OCI-M2 (cell line): ENCODE results near the gene CEP112.
"Not testable (repeated sequence)": the region's sequence is repeated elsewhere in the genome, so short reads cannot be mapped to it uniquely, and the experiment has no call there.

Experiments used
- DNase-seq: peaks from one replicate; lab custom pipeline; 2025; ENCODE audit not compliant: unreplicated experiment; lab: John Stamatoyannopoulos, UW

The CEP112 gene

GRCh38 chr17:65841089-65841488 lies 350.8 kb downstream of the CEP112 start:
- no peak for DNase-seq

DNA sequence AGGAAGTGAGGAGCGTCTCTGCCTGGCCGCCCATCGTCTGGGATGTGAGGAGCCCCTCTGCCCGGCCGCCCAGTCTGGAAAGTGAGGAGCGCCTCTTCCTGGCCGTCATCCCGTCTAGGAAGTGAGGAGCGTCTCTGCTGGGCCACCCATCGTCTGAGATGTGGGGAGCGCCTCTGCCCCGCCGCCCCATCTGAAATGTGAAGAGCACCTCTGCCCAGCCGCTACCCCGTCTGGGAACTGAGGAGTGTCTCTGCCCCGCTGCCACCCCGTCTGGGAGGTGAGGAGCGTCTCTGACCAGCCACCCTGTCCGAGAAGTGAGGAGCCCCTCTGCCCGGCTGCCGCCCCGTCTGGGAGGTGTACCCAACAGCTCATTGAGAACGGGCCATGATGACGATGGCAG lies 354.7 kb downstream of the CEP112 start:
- not testable (repeated sequence) for DNase-seq

DNA sequence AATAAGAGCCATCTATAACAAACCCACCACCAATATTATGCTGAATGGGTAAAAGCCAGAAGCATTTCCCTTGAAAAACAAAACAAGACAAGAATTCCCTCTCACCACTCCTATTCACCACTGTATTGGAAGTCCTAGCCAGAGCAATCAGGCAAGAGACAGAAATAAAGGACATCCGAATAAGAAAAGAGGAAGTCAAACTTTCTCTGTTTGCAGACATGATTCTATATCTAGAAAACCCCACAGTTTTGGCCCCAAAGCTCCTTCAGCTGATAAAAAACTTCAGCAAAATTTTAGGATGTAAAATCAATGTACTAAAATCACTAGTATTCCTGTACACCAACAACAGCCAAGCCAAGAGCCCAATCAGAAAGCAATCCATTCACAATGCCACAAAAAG lies 358.7 kb downstream of the CEP112 start:
- no peak for DNase-seq

- no peak for DNase-seq
These were observed 361.6 kb downstream of the CEP112 start for GRCh38 chr17:65830356-65830755.

GRCh38 chr17:65826577-65826976 lies 365.4 kb downstream of the CEP112 start:
- not testable (repeated sequence) for DNase-seq

DNA sequence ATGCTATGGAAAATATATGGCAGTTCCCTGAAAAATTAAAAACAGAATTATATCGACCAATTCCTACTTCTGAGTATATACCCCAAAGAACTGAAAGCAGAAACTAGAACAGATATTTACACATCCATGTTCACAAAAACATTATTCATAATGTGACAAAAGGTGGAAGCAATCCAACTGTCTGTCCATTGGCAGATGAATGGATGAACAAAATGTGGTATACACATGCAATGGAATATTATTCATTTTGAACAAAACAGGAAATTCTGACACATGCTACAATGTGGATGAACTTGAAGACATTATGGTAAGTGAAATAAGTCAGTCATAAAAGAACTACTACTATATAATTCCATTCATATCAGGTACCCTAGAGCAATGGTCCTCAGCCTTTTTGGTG lies 367.0 kb downstream of the CEP112 start:
- no peak for DNase-seq

- DNase-seq, result no peak
These were observed 368.2 kb downstream of the CEP112 start for GRCh38 chr17:65823713-65824112.

- DNase-seq, result no peak
These were observed 371.1 kb downstream of the CEP112 start for GRCh38 chr17:65820811-65821210.

- no peak for DNase-seq
These were observed 371.6 kb downstream of the CEP112 start for GRCh38 chr17:65820306-65820705.

DNA sequence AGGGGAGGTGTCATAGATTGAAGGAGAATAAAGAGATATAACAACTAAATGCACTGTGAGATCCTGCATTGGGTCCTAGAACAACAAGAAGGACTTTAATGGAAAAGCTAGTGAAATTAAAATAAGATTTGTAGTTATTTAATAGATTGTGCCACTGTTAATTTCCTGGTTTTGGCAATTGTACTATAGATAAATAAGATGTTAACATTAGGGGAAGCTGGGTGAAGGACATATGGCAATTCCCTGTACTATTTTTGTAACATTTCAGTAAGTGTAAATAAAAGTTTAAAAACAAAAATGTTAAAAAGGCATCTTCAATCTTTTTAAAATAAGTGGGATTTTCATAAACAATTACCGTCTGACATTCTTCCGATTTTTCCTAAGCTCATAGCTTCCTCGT lies 372.1 kb downstream of the CEP112 start:
- no peak for DNase-seq

- DNase-seq, result no peak
These were observed 374.0 kb downstream of the CEP112 start for GRCh38 chr17:65817951-65818350.

DNA sequence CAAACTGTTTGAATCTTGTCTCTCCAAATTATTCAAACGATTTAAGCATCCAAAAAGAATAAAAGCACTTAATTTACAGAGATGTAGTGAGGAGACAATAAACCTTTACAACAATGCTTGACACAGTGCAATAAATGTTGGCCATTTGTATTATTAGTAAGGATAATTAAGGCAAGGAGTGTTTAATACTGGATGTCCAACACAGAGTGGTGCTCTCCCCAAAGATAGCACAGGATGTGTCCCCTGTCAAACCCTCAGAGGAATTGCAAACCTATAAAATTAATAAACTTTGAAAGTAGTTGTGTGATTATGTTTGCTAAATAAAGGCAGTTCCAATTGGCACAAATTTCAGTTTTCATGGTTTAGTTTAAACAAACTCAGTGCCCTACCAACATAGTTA lies 377.5 kb downstream of the CEP112 start:
- DNase-seq, result no peak

DNA sequence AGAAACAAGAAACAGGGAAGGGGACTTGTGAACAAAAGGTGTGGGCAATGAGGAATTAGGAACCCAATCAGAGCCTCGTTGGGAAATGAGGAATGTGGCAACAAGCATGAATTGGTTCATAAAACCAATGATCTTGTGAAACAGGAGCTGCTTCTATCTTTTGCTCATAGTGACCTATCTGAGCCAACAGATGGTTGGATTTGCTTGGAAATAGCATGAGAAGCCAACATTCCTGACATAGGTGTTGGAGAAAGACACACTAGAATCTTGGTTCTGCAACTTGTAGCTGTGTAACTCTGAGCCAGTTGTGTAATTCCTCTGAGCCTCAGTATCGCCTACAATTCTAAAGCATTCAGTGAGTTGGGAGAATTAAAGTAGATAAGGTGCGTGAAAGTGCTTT lies 378.6 kb downstream of the CEP112 start:
- DNase-seq, result no peak

- no peak for DNase-seq
These were observed 380.9 kb downstream of the CEP112 start for GRCh38 chr17:65811043-65811442.

GRCh38 chr17:65809366-65809765 lies 382.6 kb downstream of the CEP112 start:
- no peak for DNase-seq

- DNase-seq, result not testable (repeated sequence)
These were observed 383.4 kb downstream of the CEP112 start for GRCh38 chr17:65808566-65808965.

- no peak for DNase-seq
These were observed 384.6 kb downstream of the CEP112 start for GRCh38 chr17:65807361-65807760.

DNA sequence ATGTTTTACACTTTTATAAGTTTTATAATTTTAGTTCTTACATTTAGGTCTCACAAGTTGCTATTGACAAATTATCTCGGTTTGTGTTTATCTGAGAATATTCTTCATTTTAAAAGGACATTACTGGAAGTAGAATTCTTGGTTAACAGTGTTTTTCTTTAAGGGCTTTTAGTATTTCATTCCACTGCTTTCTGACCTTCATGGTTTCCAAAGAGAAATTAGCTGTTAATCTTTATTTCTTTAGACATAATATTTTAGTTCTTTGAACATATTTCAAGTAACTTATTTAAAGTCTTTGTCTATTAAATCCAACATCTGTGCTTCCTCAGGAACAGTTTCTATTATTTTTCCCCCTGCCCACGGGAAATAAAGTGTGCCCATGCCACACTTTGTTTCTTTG lies 390.4 kb downstream of the CEP112 start:
- DNase-seq, result no peak

GRCh38 chr17:65800655-65801054 lies 391.3 kb downstream of the CEP112 start:
- no peak for DNase-seq

DNA sequence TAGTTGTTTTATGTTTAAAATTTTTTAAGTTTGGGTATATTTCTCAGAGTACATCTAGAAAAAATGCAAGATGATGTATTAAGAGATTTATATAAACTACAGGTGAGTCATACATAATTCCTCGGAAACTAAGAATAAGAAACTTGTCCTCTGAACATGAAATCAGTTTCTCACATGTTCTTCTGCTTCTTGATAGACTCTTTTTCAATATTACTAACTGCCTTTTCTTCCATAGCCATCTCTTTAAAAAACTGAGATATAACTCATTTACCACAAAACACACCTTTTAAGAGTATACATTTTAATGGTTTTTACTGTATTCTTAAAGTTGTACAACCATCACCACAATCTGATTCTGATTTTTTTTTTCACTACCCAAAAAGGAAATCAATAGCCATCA lies 392.1 kb downstream of the CEP112 start:
- no peak for DNase-seq

- no peak for DNase-seq
These were observed 392.5 kb downstream of the CEP112 start for GRCh38 chr17:65799454-65799853.

DNA sequence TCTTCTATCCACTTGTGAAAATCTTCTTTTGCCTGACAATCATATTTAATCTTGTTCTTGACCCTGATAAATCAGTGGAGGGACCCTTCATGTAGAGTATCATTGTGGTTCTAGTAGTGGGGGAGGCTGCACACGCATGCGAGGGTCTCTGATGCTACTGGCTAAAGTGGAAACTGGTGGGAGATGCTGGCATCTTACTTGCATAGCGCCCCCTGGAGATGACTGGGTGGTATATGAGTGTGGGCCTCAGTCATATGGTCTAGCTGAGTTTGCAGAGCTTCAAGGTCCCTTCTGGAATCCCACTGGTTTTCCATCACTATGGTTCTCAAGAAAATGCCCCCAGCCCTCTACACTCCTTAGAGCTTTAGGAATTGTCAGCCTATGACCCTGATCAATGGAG lies 394.1 kb downstream of the CEP112 start:
- no peak for DNase-seq

- no peak for DNase-seq
These were observed 394.8 kb downstream of the CEP112 start for GRCh38 chr17:65797101-65797500.

GRCh38 chr17:65794572-65794971 lies 397.4 kb downstream of the CEP112 start:
- no peak for DNase-seq
